Neural progenitor cell (in vitro differentiated cells): ENCODE measurements around the gene TNC.

ENCODE experiments used
- EZH2phosphoT487 ChIP-seq: fragments of 200-600 bp; sonication (generic); IDR thresholded peaks from 2 replicates; pipeline ENCODE4 v1.6.1; 2017; ENCODE audit warnings: antibody characterized with exemption
- TF ChIP-seq, protein P1 (sequence below): fragments of 200-600 bp; sonication (generic); IDR thresholded peaks from 2 replicates; pipeline ENCODE4 v1.5.1; 2017; ENCODE audit warnings: antibody characterized with exemption, mild to moderate bottlenecking

DNA sequence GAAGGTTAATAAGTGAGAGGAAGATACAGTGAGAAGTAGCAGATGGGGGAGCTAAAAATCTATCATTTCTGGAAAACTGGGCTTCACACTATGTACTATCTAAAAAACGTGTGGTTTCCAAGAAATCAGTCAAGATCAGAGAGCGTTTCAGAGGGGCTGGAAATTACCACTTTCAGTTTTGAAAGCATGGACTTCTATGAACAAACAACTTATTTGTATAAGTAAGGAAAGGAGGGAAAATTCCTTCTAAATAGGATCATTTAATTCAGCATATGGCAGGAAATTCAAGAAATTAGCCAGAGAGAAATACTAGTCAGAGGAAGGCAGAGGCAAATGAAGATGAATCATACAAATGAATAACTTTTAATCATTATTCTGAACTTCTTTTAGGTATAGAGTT, 11.3 kb downstream of the TNC start:
- TF ChIP-seq, protein P1, sequence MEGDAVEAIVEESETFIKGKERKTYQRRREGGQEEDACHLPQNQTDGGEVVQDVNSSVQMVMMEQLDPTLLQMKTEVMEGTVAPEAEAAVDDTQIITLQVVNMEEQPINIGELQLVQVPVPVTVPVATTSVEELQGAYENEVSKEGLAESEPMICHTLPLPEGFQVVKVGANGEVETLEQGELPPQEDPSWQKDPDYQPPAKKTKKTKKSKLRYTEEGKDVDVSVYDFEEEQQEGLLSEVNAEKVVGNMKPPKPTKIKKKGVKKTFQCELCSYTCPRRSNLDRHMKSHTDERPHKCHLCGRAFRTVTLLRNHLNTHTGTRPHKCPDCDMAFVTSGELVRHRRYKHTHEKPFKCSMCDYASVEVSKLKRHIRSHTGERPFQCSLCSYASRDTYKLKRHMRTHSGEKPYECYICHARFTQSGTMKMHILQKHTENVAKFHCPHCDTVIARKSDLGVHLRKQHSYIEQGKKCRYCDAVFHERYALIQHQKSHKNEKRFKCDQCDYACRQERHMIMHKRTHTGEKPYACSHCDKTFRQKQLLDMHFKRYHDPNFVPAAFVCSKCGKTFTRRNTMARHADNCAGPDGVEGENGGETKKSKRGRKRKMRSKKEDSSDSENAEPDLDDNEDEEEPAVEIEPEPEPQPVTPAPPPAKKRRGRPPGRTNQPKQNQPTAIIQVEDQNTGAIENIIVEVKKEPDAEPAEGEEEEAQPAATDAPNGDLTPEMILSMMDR, result no peak
- no peak for TF ChIP-seq EZH2phosphoT487
